Measurements from ENCODE around the gene LACRT. TPM values are rescaled to one million over a fixed set of nuclear protein-coding genes. Genes with fewer than 3 reads are reported as not detected.
"Not testable (repeated sequence)": the region's sequence is repeated elsewhere in the genome, so short reads cannot be mapped to it uniquely, and the experiment has no call there.

The LACRT gene
- total and polyA plus RNA-seq, 8 donors, result not detected

DNA sequence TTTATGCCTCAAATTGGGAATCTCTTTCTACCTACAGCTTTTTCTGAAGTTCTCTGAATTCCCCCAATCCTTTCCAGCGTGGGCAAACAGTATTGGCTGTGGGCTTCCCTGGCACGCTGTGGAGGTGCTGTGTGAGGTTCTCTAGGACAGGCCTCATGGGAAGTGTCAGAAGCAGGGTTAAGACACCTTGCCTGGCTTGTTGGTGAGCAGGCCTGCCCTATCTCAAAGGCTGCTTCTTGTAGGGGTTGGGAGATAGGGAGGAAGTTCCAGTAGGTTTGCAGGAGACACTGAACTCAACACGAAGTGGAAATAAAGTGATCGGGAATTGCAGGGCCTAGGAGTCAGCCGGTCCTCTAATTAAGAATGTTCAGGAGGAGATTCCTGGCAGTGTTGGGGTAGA, 43.4 kb upstream of the LACRT start:
- Histone ChIP-seq H3K27me3 (peaks cover 0 to 11% (median 0%) of the 10 kb centered on the region in 3 donors), H3K9me3 (no peaks in the 10 kb centered on the region), H3K4me3 (no peak overlapping the region), H3K27ac (no peak overlapping the region), H3K36me3 (no peaks in the 10 kb centered on the region), H3K4me1 (peaks cover 0 to 4% (median 0%) of the 10 kb centered on the region in 4 donors)
- no peak for DNase-seq
- intact Hi-C loops (cut with DNase I; ENCODE audit: low total_unique reads), result no loop called here
- TF ChIP-seq POLR2A (IDR thresholded peaks at IDR 0.05), result no peak
- no peak for TF ChIP-seq CTCF (IDR thresholded peaks at IDR 0.05)
- TF ChIP-seq POLR2AphosphoS5 (IDR thresholded peaks at IDR 0.05), result no peak
- no peak for TF ChIP-seq EP300 (IDR thresholded peaks at IDR 0.05)
- 72 to 89% (median 75%) methylated on average over 5 of the region's 5 CpGs for WGBS, 5 donors

GRCh38 chr12:54667945-54668344, 33.2 kb upstream of the LACRT start:
- H3K27ac ChIP-seq, result no peak overlapping the region
- H3K27me3 ChIP-seq, result no peaks in the 10 kb centered on the region
- DNase-seq, result no peak
- TF ChIP-seq POLR2A (IDR thresholded peaks at IDR 0.05), result no peak
- TF ChIP-seq EP300 (IDR thresholded peaks at IDR 0.05), result no peak
- TF ChIP-seq POLR2AphosphoS5 (IDR thresholded peaks at IDR 0.05), result no peak
- no peak for TF ChIP-seq CTCF (IDR thresholded peaks at IDR 0.05)
- H3K4me3 ChIP-seq, result no peak overlapping the region
- H3K4me1 ChIP-seq, result no peaks in the 10 kb centered on the region
- no peaks in the 10 kb centered on the region for H3K9me3 ChIP-seq
- 85 to 89% (median 88%) methylated on average over 5 of the region's 5 CpGs for WGBS, 5 donors
- intact Hi-C loops (cut with DNase I; ENCODE audit: low total_unique reads), result no loop called here
- H3K36me3 ChIP-seq, result no peaks in the 10 kb centered on the region

- H3K9me3 ChIP-seq, result no peaks in the 10 kb centered on the region
- no peaks in the 10 kb centered on the region for H3K27me3 ChIP-seq
- no peak for DNase-seq
- H3K36me3 ChIP-seq, result no peaks in the 10 kb centered on the region
- 63 to 72% (median 67%) methylated on average over 3 of the region's 3 CpGs for WGBS, 5 donors
- intact Hi-C loops (cut with DNase I; ENCODE audit: low total_unique reads), result no loop called here
- TF ChIP-seq EP300 (IDR thresholded peaks at IDR 0.05) (no peak), POLR2AphosphoS5 (IDR thresholded peaks at IDR 0.05) (no peak), CTCF (IDR thresholded peaks at IDR 0.05) (no peak), POLR2A (IDR thresholded peaks at IDR 0.05) (no peak)
- H3K4me1 ChIP-seq, result no peaks in the 10 kb centered on the region
- H3K4me3 ChIP-seq, result no peak overlapping the region
- no peak overlapping the region for H3K27ac ChIP-seq
Measured at GRCh38 chr12:54666008-54666407, 31.3 kb upstream of the LACRT start.

DNA sequence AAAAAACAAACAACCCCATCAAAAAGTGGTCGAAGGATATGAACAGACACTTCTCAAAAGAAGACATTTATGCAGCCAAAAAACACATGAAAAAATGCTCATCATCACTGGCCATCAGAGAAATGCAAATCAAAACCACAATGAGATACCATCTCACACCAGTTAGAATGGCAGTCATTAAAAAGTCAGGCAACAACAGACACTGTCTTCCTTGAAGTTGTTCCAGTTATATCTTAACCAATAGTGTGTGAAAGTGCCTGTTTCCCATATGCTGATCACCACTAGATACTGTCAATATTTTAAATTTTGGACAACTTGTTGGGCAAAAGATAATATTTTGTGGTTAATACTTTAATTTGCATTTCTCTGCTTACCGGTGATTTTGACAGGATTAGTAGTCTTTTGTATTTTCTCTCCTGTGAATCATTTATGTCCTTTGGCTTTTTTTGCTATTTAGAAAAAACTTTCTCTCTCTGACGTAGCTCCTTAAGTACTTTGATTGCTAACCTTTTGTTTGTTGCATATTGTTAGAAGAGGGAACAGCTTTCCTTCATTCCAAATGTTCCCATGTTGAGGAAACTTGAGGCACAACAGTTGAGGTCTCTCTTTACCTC, 30.4 kb upstream of the LACRT start:
- H3K4me3 ChIP-seq; intact Hi-C loops (cut with DNase I; ENCODE audit: low total_unique reads); DNase-seq; H3K27me3 ChIP-seq; H3K27ac ChIP-seq; H3K9me3 ChIP-seq; H3K36me3 ChIP-seq; H3K4me1 ChIP-seq: not testable (repeated sequence)
- WGBS, 5 donors, result 62 to 87% (median 72%) methylated on average over 3 of the region's 3 CpGs

- H3K4me3 ChIP-seq, result no peak overlapping the region
- no peak for TF ChIP-seq EP300 (IDR thresholded peaks at IDR 0.05)
- TF ChIP-seq POLR2AphosphoS5 (IDR thresholded peaks at IDR 0.05), result no peak
- no peak for TF ChIP-seq POLR2A (IDR thresholded peaks at IDR 0.05)
- TF ChIP-seq CTCF (IDR thresholded peaks at IDR 0.05), result no peak
- 75 to 82% (median 80%) methylated on average over 3 of the region's 3 CpGs for WGBS, 5 donors
- no peaks in the 10 kb centered on the region for H3K27me3 ChIP-seq
- H3K27ac ChIP-seq, result no peak overlapping the region
- H3K4me1 ChIP-seq, result no peaks in the 10 kb centered on the region
- intact Hi-C loops (cut with DNase I; ENCODE audit: low total_unique reads), result no loop called here
- no peak for DNase-seq
- no peaks in the 10 kb centered on the region for H3K9me3 ChIP-seq
- H3K36me3 ChIP-seq, result no peaks in the 10 kb centered on the region
Measured at GRCh38 chr12:54663603-54664002, 28.9 kb upstream of the LACRT start.
